ENCODE measurements around the gene PGM2.
A peak's percentile ranks its signal among the peaks of the same experiment; 100 is the strongest.
"Not testable (repeated sequence)": the region's sequence is repeated elsewhere in the genome, so short reads cannot be mapped to it uniquely, and the experiment has no call there.

The PGM2 gene

GRCh38 chr4:37818752-37819151 is 7.7 kb upstream of the PGM2 start:
- no peak for DNase-seq (ENCODE audit: low spot score)

- not testable (repeated sequence) for DNase-seq (ENCODE audit: low spot score)
Measured at GRCh38 chr4:37820458-37820857, 6.0 kb upstream of the PGM2 start.

DNA sequence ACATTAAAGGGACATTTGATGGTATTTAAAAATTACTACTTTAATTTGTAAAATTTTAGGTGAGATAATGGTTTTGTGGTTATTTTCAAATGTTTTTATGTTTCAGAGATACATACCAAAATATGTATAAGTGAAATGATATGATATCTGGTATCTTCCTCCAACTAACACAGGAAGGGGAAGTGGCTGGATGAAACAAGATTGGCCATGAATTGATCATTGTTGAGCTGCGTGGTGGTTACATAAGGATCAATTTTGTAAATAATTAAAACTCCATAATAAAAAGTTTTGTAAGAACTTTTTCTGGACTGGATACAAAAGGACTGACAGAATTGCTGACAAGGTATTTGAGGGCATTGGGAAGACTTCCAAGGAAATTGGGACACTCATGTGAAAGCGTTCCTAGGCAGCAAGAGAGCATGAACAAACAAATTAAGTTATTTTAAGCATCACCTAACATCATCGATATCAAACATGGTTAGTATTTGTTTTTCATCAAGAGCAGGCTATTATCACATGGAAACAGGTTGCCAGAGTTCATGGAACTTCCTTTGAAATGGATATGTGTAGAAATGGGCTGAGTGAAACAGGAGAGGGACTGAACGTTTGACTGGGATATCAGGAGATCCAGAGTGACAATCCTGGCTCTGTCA is 4.4 kb upstream of the PGM2 start:
- no peak for DNase-seq (ENCODE audit: low spot score)

GRCh38 chr4:37825501-37825900 is 985 bp upstream of the PGM2 start:
- DNase-seq (ENCODE audit: low spot score) = not testable (repeated sequence)

DNA sequence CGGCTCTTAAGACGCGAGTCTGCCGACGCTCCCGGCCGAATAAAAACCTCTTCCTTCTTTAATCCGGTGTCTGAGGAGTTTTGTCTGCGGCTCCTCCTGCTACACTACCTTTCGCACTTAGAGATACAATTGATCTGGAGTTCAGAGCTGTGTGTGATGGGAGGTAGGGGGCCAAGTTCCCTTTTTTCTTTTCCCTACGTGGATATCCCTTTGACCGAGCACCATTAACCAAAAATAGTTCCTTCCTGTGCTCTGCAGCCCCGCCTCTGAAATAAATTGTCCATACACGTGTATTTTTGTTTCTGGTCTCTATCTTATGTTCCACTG is 555 bp upstream of the PGM2 start:
- DNase-seq (ENCODE audit: low spot score) = no peak

GRCh38 chr4:37827030-37827685 is 672 bp downstream of the PGM2 start:
- DNase-seq (ENCODE audit: low spot score) = peak; percentile 23

DNA sequence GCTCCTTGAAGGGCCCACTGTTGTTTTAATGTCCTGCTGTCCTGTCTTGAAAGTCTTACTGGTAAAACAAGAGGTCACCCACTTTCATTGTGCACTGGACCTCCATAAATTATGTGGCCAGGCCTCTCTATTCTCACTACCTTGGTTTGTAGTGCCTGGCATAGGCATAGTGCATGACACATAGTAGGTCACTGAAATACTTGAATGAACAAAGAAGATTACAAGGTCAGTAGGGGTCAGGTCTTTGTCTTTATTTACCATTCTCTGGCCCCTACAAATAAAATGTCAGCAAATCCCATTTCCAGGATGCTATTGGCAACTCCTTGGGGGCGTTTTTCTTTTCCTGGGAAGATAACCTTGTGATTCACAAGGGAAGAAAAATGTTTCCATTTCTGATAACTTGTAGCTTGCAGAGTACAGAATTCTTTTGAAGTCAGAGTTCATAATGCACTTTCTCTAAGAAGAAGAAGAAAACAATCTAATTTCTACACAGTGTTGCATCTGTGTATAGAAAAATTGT is 1.4 kb downstream of the PGM2 start:
- no peak for DNase-seq (ENCODE audit: low spot score)

DNA sequence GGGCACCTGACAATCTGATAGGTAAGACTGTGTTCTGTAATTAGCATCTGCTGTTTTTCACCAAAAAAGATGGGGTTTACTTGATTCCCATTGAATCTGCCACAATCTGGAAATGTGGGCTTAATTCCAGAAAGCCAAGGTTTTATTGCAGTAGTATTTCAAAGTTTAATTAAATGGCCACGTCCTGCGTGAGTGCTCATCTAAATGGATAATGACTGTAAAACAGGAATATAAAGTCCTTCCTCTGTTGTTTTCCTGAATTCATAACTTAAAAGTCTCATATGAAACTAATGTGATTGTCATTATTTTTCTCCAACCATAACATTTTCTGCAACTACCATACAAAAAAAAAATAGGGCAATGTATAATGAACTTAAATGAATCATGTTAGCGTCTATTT is 2.4 kb downstream of the PGM2 start:
- no peak for DNase-seq (ENCODE audit: low spot score)

DNA sequence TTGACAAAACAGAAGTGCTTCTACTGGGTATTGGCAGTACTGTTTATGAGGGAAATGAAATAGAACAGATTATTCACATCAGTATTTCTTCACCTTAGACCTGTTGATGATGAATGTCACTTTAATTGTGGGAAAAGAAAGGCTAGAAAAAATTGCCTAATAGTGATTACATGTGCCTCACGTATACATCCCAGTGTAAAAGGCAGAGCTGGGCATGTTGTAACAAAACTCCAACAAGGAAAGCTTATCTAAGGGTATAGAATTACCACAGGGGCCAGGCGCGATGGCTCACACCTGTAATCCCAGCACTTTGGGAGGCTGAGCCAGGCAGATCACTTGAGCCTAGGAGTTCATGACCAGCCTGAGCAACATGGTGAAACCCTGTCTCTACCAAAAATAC is 4.2 kb downstream of the PGM2 start:
- DNase-seq (ENCODE audit: low spot score) = no peak

GRCh38 chr4:37835031-37835430 is 8.5 kb downstream of the PGM2 start:
- no peak for DNase-seq (ENCODE audit: low spot score)

GRCh38 chr4:37835806-37836205 is 9.3 kb downstream of the PGM2 start:
- DNase-seq (ENCODE audit: low spot score) = no peak

DNA sequence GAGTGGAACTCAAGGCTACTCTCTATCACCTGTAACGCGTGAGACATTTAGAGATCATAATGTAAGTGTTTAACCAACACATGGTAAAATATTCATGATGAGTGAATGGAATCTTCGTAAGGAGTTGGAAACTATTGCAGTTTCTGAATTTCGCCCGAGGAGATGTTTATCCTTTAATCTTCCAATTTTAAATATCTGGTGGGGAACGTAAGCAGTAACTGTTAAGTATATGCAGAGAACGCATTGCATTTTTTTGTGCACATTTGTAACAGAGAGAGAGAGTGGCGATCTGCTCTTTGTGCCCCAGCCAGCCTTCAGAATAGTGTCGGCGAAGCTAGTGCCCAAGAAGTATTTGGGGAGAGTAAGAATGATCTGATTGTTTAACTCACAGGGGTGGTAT is 9.8 kb downstream of the PGM2 start:
- no peak for DNase-seq (ENCODE audit: low spot score)

- DNase-seq (ENCODE audit: low spot score) = no peak
Measured at GRCh38 chr4:37836838-37837440, 10.5 kb downstream of the PGM2 start.

DNA sequence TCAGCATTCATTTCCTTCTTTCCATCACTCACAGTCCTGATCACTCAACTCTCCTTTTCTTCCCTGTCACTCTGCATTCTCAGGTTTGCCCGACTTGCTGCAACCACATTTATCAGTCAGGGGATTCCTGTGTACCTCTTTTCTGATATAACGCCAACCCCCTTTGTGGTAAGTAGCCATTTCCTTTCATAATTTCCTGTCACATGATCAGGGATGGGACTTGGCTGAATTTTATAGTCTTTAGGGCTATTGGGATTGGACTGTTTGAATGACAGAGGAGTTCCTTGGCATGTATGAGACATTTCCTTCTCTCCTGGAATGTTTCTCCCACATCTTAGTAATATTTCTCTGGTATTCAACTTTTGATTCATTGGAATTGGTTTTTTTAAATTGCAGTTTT is 11.0 kb downstream of the PGM2 start:
- DNase-seq (ENCODE audit: low spot score) = no peak

GRCh38 chr4:37839426-37839825 is 12.9 kb downstream of the PGM2 start:
- DNase-seq (ENCODE audit: low spot score) = no peak

- no peak for DNase-seq (ENCODE audit: low spot score)
Measured at GRCh38 chr4:37844204-37844603, 17.7 kb downstream of the PGM2 start.

GRCh38 chr4:37845201-37845600 is 18.7 kb downstream of the PGM2 start:
- no peak for DNase-seq (ENCODE audit: low spot score)

DNA sequence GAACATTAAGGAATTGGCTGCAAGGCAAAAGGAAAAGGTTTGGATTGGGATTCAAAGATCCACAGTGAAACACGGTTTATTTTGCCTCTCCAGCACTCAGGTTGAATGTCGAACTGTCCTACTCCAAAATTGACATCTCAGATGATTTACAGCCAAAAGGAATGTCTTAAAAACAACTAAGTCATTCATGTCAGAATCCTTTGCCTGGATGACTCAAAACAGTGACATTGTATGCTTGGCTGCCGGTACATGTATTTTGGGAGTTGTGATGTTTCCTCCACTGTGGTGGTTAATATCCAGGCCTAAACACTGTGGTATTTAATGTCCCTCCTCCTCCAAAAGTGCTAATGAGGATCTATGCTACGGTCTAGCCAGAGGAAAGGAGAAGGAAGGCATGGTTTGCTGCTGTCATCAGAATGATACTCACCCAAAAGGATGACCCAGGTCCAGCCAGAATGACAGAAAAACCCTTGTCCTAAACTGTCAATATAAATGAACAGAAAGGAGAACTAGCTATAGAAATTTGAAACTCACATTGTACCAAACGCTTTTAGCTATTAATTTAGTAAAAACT is 20.9 kb downstream of the PGM2 start:
- no peak for DNase-seq (ENCODE audit: low spot score)

GRCh38 chr4:37852376-37852775 is 25.9 kb downstream of the PGM2 start:
- DNase-seq (ENCODE audit: low spot score) = no peak

DNA sequence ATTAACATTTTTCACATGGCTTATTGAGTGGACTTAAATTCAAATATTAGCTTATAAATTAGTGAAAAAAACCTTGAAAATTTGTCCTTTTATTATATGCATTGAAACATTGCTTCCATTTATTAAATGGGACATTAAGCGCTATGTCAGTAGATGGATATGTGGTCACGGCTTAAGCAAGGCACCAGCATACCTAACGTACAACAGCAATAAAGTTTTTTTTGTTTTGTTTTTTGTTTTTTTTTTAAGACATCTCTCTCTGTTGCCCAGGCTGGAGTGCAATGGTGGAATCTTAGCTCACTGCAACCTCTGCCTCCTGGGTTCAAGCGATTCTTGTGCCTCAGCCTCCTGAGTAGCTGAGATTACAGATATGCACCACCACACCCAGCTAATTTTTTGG is 31.6 kb downstream of the PGM2 start:
- DNase-seq (ENCODE audit: low spot score) = no peak

- no peak for DNase-seq (ENCODE audit: low spot score)
Measured at GRCh38 chr4:37858872-37859271, 32.4 kb downstream of the PGM2 start.

DNA sequence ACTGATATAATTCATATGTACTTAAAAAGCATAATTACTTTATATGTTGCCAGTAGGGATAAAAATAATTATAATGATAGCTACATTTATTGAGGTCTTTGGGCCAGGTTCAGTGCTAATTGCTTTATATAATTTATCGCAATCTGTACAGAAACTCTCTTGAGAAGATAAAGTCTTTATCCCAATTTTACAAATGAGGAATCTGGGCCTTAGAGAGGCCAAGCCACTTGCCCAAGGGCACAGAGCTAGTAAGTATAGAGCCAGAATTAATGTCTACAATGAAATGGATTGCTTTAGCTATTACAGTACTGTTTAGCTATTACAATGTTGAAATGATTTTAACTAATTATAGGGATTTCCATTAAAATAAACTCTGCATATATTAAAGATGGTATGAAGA is 33.8 kb downstream of the PGM2 start:
- DNase-seq (ENCODE audit: low spot score) = no peak

- DNase-seq (ENCODE audit: low spot score) = no peak
Measured at GRCh38 chr4:37862961-37863360, 36.5 kb downstream of the PGM2 start.

Measured in SW480 (cell line).